Esophagus squamous epithelium (tissue), 4 donors: ENCODE measurements around the gene SCPEP1.

ENCODE experiments used
- CTCF ChIP-seq, 6 experiments: fragments of 450-650 bp in 4 of 6; fragments of 200-600 bp in 2 of 6; sonication (generic) in 2 of 6; IDR thresholded peaks; one replicate each; pipeline ENCODE4 v1.5.1; 2016 to 2019; ENCODE audit warnings: antibody characterized with exemption in 6 of 6, mild to moderate bottlenecking in 4 of 6, moderate library complexity in 4 of 6
- POLR2A ChIP-seq, 4 donors: fragments of 450-650 bp; IDR thresholded peaks; one replicate each; pipeline ENCODE4 v1.6.1; 2017; ENCODE audit warnings: antibody characterized with exemption in 4 of 4, mild to moderate bottlenecking in 4 of 4, moderate library complexity in 3 of 4

GRCh38 chr17:56985371-56986162, 7.6 kb downstream of the SCPEP1 start:
- TF ChIP-seq CTCF (IDR thresholded peaks at IDR 0.05) (no peak), POLR2A (IDR thresholded peaks at IDR 0.05) (no peak)
